Measurements from ENCODE around the gene KCNQ1.

DNA sequence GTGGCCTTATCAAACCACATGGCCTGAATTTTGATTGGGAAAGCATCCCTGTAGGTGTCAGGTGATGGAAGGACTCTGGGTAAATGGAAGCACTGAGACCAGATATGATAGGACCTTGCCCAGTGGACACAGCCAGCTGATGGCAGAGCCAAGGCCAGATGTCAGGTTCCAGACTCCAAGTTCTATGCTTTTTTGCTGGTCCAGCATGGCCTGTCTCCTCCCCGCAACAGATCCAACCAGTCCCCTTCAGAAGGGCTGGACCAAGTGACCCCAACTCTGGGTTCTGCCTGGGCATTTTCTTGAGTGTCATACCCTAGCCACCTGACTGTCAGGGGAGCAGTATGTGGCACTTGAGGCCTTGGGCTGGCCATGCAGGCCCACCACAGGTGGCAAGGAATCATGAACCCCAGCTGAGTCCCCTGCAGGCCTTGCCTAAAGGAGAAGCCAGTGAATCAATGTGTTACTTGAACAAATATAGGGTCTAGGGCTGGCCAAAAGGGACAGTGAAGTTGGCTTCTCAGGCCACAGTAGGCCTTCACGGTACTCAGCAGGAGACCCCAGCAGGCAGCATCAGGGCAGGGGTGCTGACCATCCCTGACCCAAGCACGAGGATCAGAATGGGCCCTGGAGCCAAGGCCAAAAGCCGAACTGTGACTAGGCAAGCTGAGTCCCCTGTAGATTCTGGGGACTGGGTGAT is 227.9 kb downstream of the KCNQ1 start:
- TF ChIP-seq ZNF830 (CRISPR knock-in tag; IDR thresholded peaks at IDR 0.05) (no peak), MAFF (IDR thresholded peaks at IDR 0.05; ENCODE audit: low read length) (no peak), SNIP1 (IDR thresholded peaks at IDR 0.05; ENCODE audit: low read depth) (no peak), CREM (IDR thresholded peaks at IDR 0.05; ENCODE audit: low read depth) (no peak), PHF20 (IDR thresholded peaks at IDR 0.05; ENCODE audit: partially characterized antibody) (no peak), CTCF (IDR thresholded peaks at IDR 0.05 in 2 of 3, conservative IDR thresholded peaks at IDR 0.05 in 1 of 3; ENCODE audit: insufficient read depth in 2 of 3, low read depth in 1 of 3, low read length in 3 of 3) (no peak), ZBED1 (IDR thresholded peaks at IDR 0.05) (no peak), USF2 (CRISPR knock-in tag; IDR thresholded peaks at IDR 0.05) (no peak), EZH2 (IDR thresholded peaks at IDR 0.05; ENCODE audit: borderline replicate concordance, low read depth, low read length) (no peak)
